Amniotic stem cell (primary cell): ENCODE data around the gene KDM4B.
"Not testable (repeated sequence)": the region's sequence is repeated elsewhere in the genome, so short reads cannot be mapped to it uniquely, and the experiment has no call there.

Experiments
- DNase-seq: peaks from one replicate; lab custom pipeline; 2025; lab: John Stamatoyannopoulos, UW

Gene KDM4B

DNA sequence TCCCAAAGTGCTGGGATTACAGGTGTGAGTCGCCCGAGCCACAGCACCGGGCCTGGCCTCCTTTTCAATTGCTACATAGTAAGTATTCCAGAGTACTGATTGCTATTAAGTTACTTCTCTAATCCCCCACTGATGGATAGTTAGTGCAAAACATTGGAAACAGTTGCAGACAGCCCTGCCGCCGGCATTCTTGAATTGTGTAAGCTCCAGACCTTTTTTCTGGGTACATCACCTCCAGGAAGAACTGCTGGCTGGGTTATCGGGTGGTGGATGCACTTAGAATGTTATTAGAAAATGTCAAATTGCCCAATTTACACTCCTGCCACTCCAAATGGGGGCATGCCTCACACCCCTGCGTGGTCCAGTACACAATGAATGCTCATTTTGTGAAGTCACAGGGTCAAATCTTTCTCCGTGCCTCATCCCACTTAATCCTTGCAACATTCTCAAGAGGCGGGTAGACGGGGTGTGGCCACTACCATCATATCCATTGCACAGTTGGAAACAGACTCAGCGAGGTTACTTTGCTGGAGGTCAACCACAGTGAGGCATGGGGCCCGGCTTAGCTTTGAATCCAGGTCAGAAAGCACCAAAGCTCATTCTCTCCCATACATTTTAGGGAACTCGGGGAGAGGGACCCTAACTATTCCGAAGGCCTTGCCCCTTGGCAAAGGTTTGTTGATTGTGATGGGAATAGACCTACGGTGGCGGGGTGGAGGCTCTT, 1.0 kb upstream of the KDM4B start:
- no peak for DNase-seq

DNA sequence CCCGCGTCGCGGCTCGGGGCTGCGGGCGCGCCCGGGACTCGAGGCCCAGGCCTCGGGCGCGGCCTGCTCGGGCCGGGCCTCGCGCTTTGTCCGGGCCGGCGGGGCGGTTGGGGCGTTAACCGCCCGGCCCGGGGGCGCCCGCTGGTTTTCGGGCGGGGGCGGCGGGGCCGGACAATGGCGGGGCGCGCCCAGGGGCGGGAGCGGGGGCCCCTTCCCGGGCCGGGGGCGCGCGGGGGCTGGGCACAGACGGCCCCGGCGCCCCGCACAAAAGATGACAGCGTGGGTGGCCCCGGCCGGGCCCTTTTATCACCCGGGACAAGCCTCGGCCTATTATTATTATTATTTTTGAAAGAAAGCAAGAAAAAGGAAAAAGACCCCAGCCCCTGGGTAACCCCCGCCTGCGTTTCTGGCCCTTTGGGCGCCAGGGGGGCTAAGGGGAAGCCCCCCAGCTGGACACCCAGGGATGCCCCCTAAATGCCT, 419 bp downstream of the KDM4B start:
- no peak for DNase-seq

DNA sequence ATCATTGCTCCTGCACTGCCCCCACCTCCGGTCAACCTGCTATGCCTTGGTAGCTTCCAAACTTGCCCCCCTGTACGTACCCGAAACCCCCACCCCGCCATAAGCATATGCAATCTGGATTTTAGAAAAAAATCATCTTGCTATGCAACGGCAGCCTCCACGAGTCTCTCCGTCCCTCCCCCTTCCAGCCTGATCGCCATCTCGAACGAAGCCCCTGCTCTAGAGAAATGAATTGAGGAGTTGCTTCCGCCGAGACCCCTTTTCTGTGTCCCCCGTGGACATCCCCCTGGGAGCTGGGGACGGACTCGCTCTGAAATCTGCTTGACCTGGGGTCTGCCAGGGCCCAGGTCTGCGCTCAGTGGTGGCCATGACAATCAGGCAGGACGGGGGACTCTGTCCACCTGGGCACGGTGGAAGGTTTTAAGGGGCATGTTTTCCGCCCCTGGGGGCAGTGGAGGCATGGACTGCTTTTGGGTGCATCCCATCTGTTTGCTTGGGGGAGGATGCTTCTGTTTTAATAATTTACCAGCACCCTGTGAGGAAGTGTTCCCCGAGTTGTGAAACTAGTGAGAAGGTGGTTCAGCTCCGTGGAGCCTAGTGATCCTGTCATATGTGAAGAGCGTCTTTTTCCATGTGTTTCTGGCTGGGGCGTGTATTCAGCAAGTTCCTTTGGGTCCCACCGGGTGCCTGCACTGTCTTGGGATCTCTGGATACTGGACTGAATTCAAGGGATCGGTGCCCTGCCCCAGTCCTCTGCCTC, 1.0 kb downstream of the KDM4B start:
- DNase-seq: no peak

DNA sequence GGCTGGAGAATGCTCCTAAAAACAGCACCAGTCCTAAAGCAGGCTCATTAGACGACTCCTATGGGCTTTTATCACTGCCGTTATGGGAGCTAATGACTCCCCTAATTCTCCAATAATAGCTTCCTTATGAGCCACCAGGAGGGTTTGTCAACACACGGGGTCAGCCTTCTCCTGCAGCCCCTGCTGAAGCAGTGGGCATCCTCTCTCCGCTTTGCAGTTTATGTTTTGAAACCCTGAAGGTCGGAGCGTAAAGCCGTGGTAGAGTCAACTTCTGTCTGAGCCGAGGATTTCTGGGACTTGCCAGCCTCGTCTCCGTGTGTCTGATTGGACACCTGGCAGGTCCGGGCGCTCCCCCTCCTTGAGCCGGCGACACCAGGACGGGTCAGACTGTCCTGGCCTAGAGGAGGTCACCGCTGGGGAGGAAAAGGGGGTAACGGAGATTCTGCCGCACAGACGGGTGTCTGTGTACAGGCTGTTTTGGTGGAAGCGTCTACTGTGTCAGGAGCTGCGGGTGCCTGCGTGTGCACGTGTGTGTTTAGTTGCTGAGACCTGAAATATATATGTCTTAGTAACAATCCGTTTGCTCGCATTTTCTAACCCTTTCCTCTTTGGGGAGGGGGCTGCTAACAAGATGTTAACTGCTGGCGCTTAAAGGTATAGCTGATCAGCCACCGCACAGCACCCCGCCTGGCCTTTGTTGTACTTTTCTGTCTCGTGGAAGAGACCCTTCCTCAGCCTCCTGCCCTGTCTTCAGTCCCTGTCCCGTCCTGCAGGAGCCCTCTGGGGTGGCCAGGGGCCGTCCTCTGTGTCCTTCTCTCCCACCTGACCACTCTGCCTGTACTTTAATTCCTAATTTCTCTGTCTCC, 1.9 kb downstream of the KDM4B start:
- no peak for DNase-seq

DNA sequence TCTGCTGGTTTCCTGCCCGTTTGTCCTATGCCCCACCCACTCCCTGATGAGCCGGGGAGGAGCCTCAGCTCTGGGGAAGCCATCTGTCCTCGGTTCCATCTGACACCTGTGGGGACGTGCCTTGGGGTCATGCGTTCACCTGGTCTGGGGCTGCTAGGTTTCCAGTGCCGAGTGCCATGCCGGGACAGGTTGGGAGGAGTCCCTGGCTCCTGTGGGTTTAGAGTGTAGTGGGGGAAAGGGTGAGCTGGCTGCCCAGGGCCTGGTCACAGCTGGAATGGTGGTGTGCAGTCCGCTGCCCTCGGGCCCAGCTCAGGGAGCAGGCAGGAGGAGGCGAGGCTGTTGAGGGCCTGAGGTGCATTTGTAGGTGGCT, 2.5 kb downstream of the KDM4B start:
- DNase-seq: no peak

DNA sequence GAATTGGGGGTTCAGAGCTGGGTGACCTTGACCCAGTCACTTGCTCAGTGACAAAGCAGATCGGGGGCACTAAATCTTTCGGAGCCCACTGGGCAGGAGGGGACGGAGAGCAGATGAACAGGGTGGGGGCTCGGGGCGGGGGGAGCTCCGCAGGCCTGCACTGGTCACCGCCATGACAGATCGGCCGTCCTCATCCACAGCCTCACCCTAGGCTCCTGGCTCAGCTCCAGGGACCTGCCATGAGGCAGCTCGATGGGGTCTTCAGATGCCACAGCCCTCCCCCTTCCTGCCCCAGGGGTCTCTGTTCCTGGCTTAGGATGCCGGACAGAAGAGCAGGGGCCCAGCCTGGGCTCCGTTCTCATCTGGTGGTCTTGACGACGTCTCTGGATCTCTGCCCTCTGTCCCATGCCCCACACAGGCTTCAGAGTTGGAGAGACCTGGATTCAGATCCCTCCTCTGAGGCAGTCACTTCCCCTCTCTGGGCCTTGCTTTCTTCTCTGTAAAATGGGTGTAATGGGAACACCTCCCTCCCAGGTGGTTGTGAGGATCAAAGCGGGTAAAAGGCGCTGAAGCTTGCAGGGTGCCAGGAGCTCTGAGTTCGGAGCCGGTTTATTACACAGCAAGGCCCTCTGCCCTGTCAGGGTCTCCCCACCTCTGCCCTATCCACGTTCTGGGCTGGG, 3.0 kb downstream of the KDM4B start:
- no peak for DNase-seq

DNA sequence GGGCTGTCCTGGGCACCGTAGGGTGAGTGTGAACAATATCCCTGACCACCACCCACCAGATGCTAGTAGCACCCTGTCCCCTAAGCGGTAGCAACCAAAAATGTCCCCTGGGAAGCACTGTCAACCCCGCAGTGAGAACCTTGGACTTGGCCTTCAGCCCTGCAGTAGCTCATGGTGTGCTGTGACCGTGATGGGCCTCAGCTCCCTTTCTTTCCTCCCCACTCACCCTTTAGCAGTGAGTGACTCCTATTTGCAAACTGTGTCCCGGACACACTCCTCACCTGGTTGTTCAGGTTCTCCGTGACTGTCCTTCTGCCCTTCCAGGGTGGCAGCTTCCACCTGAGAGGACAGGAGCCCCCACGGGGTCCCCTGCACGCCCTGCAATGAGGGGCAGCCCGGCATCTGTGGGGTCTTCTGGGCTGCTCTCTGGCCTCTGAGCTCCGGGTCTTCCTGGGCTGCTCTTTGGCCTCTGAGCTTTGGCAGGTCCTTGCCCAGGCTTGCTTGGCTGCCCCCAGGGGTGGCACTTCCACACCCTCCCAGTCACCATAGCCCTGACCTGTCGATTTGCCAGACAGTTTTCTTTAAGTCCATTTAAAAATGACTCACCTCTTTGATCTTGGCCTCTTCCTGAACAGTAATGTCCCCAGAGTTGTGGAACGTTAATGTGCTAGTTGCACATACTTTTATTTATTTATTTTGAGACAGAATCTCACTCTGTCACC, 3.8 kb downstream of the KDM4B start:
- DNase-seq: no peak

DNA sequence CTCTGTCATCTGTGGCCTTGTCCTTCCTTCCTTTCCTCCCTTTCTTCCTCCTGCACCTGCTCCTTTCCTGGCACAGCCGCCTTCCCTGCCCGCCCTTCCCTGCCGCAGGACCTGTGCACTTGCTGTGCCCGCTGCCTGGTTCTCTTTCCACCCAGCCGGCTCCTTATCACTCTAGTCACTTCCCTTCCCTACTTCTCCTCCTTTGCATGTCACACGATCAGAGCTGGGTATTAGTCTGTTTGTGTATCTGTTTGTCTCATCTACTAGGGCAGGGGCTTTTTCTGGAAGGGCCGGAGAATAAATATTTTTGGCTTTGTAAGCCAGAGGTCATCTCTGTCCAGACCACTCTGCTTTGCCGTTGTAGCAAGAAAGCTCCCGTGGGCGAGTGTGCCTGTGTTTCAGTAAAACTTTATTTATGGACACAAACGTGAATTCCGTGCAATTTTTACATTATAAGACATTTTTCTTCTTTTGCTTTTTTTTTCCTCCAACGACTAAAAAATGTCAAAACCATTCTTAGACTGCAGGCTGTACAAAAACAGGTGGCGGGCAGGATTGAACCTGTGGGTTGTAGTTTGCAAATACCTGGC, 6.1 kb downstream of the KDM4B start:
- DNase-seq: no peak

DNA sequence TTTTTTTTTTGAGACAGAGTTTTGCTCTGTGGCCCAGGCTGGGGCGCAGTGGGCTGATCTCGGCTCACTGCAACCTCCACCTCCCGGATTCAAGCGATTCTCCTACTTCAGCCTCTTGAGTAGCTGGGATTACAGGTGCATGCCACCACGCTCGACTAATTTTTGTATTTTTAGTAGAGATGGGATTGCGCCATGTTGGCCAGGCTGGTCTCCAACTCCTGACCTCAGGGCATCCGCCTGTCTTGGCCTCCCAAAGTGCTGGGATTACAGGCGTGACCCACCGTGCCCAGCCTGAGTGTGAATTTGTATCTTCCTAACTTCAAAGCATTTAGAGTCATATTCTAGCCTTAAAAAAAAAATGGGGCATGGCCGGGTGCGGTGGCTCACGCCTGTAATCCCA, 6.7 kb downstream of the KDM4B start:
- DNase-seq: not testable (repeated sequence)

DNA sequence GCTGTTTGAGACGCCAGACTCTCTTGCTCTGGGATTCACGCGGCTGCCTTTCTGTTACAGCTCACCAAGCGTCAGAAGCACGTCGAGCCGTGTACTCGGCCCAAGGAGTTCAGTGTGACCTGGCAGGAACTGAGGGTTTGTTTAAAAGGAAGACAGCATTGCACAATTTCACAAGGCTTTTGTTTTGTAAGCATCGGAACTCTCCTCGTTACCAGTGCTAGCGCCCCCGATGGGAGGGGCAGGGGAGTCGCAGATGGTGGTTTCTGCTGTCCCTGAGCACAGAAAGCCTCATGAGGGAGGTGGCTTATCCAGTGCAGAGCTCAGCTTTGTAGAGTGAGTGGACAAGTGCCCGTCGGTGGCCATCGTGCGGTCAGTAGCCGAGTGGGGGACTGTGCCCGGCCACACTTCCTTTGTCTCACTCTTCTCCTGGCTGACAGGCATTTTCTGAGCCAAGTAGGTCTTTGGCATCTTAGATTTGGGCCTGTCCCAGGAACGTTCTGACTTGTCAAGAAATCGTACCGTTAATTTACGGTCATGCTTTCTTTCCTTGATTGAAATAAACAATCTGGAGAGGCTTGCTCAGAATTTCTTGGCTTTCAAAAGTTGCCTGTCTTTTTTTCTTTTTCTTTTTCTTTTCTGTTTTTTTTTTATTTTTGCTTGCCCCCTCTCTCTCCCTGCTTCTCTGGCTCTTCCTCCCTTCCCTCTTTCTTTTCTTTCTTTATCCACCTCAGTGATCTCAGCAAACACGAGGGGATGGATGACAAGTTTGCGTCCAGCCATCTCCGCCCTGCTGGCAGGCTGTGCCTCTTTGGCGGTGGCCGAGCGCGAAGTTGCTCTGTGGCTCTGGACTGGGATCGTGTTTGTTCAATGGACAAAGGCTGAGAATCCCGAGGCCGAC, 7.7 kb downstream of the KDM4B start:
- no peak for DNase-seq

DNA sequence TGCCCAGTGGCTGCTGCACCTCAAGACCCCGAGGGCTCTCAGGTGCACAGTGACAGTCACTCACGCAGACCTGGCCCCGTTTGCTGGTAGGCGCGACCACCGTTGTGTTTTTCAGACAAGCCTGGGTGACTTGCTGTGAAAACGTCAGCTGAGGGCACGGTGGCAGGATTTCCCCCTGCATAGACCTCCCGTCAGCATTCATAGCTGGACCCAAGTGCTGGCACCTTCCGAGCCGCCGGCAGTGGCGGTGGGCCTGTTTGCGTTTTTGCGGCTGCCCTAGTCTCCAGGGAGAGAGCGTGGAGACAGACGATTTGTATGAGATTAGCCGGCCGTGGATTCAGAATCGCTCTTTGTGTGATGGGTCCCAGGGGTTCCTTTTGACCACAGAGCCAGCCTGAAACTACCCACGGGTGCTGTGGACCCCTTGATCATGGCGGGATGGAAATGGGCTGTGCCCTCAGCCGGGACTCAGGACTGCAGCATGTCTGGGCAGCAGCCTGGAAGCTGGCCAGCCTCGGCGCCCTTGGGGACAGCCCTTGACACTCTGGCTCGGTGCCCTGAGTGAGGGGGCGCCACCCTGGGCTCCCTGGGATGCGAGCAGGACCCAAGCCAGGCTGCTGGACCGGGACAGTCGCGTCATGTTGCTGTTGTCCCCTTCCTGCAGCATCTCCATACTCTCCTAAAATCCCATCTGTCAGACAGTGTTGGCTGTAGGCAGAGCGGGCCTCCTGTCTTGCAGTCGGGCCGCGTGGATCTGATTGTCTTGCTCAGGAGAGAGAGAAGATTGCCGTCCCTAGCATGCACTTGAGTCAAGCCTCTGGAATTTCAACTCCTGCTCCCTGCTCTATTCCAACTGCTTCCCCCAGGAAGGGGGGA, 8.6 kb downstream of the KDM4B start:
- DNase-seq: peak; percentile 75

DNA sequence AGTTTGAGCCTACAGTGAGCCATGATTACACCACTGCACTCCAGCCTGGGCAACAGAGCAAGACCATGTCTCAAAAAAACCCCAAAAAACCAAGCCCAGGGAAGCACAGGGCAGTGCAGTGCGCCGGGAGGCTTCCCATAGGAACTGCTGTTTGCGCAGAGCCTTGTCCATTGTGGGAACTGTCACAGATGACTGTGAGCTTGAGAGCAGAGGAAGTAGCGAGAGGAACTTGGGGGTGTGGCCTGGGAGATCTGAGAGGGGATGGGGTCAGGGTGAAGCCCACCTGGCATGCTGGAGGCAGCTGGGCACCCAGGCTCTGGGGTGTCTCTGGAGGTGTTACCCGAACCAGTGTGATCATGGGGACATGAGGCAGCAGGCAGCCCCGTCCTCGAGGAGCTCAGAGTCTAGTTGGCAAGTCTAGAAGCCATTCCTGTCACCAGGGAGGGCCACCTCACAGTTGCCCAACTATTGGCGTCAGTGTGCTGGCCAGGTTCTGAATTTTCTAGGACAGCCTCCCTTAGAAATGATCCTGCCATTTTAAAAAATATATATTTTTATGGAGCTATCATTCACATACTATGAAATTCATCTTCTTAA, 10.4 kb downstream of the KDM4B start:
- no peak for DNase-seq

DNA sequence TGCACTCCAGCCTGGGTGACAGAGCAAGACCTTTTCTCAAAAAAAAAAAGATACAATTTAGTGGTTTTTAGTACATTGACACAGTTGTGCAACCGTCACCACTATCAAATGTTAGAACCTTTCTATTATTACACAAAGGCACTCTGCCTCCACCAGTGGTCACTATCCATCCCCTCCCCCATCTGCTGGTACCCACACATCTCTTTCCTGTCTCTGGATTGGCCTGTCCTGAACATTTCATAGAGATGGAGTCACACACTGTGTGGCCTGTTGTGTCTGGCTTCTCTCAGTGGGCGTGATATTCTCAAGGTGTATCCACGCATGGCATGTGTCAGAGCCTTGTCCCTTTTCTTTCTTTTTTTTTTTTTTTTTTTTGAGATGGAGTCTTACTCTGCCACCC, 11.2 kb downstream of the KDM4B start:
- DNase-seq: no peak

DNA sequence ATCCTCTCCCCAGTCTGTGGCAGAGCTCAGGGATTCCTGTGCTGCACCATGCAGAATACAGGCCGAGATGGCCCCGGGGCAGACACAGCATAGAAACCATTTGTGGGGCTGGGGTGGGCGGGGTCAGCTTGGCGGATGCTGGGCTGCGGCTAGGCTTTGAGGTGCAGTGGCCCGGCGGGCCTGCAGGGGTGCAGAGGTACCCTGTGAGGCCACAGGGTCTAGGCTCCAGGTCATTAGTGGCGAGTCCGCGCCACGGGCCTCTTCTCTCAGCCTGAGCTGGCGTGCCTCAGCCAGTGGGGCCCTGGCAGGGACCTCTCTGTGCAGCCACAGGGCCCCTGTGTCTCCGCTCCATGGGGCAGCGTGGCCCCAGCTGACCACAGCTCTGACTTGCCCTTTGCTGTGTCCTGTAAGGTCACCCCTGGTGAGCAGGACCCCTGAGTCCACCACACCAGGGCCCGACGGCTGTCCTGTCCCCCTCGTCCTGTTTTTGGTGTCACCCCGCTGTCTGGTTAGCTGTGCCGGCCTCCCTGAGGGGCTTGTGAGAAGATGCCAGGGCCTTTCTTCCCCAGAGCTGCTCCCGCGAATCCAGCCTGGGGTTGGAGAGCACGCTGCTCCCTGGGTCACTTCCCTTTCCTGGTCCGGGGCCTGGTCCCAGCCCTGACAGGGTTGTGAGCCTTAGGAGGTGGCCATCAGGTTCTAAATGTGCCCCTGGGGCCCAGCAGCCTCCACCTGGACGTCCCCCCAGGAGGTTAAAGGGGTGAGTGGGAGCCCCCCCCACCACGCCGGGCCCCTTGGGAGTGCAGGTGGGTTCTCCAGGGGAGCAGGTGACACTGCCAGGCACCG, 12.1 kb downstream of the KDM4B start:
- no peak for DNase-seq

DNA sequence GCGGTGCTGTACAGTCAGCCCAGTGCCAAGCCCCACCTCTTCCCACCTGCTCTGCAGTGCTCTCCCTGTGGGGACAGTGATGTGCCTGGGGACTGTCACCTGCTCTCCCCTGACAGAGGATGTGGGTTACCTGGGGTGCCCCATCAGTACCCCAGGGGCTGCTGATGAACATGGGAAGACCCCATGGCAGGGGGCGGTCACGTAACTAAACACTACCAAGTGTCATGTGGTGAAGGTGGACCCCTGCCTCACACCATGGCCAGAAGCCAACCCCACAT, 12.7 kb downstream of the KDM4B start:
- no peak for DNase-seq

DNA sequence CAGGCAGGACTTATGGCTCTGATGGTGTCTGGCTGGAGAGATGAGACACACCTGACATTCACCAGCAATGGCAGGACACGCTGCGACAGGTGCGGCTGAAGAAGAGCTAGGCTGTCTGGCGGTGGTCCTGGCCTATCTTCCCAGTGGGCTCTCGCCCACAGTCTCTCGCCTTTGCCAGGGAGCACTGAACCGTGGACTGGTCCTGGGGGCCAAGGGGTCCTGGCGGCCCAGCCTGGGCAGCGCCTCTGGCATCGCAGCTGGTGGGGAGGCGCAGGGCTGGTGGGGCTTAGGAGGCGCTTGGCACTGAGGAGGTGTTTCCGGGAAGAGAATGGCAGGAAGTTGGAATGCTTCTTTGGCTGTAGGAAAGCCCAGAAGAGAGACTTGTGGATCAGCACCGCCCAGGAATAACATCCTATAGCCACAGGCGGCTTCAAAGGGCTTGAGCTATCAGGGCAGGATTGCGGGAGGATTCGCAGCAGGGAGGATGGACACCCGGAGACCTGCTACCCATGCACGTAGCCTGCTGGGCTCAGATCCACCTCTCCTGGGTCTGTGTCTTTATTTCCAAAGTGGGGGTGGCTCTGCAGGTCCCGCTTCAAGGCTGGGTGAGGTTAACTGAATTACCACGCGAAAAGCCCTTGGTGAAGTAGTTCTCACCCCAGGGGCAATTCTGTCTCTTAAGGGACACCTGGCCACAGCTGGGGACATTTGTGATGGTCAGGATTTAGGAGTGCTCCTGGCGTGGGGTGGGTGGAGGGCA, 14.6 kb downstream of the KDM4B start:
- DNase-seq: no peak

DNA sequence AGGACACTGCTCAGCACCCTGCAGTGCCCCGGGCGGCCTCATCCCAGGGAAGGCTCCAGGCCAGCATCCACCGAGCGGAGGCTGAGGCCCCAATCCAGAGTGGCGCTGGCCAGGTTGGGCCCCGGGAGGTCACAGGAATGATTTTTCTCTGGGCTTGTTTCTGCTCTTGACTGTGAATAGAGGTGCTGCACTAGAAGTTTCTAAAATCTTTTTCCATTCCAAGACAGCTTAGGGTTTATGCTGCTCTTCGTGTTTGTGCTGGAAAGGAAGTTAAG, 15.1 kb downstream of the KDM4B start:
- DNase-seq: no peak
